IPS-15b (cell line): Measurements from ENCODE around the gene HEPACAM.

Source experiments
- H3K27me3 ChIP-seq: one replicate; pipeline ENCODE4 v1.6.1; 2013; ENCODE audit warnings: low read length; ENCODE audit not compliant: control insufficient read depth, insufficient read depth
- H3K36me3 ChIP-seq: one replicate; pipeline ENCODE4 v1.6.1; 2013; ENCODE audit warnings: low read length; ENCODE audit not compliant: control insufficient read depth, insufficient read depth
- H3K4me1 ChIP-seq: one replicate; pipeline ENCODE4 v1.6.1; 2013; ENCODE audit warnings: mild to moderate bottlenecking, low read length; ENCODE audit not compliant: control insufficient read depth, insufficient read depth
- H3K4me3 ChIP-seq: one replicate; pipeline ENCODE4 v1.5.1; 2013; ENCODE audit warnings: low read depth, low read length
- H3K9ac ChIP-seq: one replicate; pipeline ENCODE4 v1.6.1; 2013; ENCODE audit warnings: low read depth, mild to moderate bottlenecking, low read length
- H3K9me3 ChIP-seq: one replicate; pipeline ENCODE4 v1.6.1; 2013; ENCODE audit warnings: mild to moderate bottlenecking, low read length; ENCODE audit not compliant: control insufficient read depth, insufficient read depth

Gene HEPACAM

GRCh38 chr11:124955035-124955434, 19.2 kb upstream of the HEPACAM start:
- Histone ChIP-seq H3K27me3 (peaks cover 12% of the 10 kb centered on the region), H3K9ac (no peak overlapping the region), H3K36me3 (no peaks in the 10 kb centered on the region), H3K4me3 (peak overlapping the region; percentile 68), H3K4me1 (no peaks in the 10 kb centered on the region), H3K9me3 (no peaks in the 10 kb centered on the region)

DNA sequence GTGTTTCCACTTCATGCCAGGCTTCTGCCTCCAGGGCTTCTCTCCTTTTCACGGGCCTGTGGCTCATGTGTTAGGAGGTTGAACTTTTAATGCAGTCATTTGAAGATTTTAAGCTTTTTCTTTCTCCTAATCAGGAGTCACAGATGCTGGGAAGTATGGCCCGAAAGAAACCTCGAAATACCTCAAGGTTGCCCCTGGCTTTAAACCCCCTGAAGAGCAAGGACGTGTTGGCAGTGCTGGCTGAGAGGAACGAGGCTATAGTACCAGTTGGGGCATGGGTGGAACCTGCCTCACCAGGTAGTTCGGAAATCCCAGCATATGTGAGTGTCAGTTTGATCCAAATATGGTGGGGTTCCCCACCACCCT, 18.7 kb upstream of the HEPACAM start:
- peaks cover 12% of the 10 kb centered on the region for H3K27me3 ChIP-seq
- no peaks in the 10 kb centered on the region for H3K4me1 ChIP-seq
- H3K36me3 ChIP-seq, result no peaks in the 10 kb centered on the region
- peak overlapping the region; percentile 67 for H3K9ac ChIP-seq
- H3K4me3 ChIP-seq, result peak overlapping the region; percentile 68
- no peaks in the 10 kb centered on the region for H3K9me3 ChIP-seq

GRCh38 chr11:124953753-124954589, 18.1 kb upstream of the HEPACAM start, which contains the start of gene CCDC15:
Gene CCDC15, plus strand, starts transcription at chr11:124954202. Its CDS starts 531 bp downstream, at chr11:124954733.
- Histone ChIP-seq H3K9me3 (no peaks in the 10 kb centered on the region), H3K4me3 (peak within 1 kb of the TSS; percentile 68), H3K4me1 (no peaks in the 10 kb centered on the region), H3K9ac (peak within 1 kb of the TSS; percentile 67), H3K36me3 (no peaks in the 10 kb centered on the region), H3K27me3 (peaks cover 12% of the 10 kb centered on the region)

GRCh38 chr11:124951341-124951740, 15.5 kb upstream of the HEPACAM start:
- Histone ChIP-seq H3K36me3 (no peaks in the 10 kb centered on the region), H3K4me3 (no peak overlapping the region), H3K9me3 (no peaks in the 10 kb centered on the region), H3K4me1 (no peaks in the 10 kb centered on the region), H3K27me3 (peaks cover 12% of the 10 kb centered on the region), H3K9ac (no peak overlapping the region)

DNA sequence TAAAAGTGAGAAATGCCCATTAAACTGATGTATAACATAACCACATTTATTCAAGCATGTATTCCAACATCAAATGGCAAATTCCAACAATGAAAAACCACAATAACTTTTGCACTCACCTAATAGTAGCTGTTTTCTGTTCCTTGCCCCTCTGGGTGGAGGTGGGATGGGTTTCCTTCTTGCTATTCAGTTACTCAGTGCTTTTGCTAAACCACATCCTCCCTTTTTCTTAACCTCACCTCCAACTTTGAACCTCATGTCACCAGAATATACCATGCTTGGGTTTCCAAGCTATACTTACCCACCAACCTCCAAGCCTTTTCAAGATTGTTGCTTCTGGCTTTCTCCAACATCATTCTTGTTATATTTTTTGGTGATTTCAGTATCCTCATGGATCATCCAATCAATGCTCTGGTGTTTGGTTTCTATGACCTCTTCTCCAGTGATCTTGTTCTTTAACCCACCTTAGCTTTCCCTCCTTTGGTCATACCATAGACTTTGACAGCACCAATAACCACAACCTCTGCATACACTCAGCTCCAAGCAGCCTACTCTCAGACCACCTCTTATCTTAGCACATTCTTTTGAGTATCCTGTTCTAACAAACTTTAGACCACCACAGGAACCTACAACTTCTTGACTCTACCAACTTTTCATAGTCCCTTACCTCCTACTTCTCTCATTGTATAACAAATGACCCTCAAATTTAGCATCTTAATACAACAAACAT, 14.9 kb upstream of the HEPACAM start:
- no peak overlapping the region for H3K9ac ChIP-seq
- no peaks in the 10 kb centered on the region for H3K36me3 ChIP-seq
- H3K4me1 ChIP-seq, result no peaks in the 10 kb centered on the region
- H3K27me3 ChIP-seq, result peaks cover 12% of the 10 kb centered on the region
- H3K9me3 ChIP-seq, result no peaks in the 10 kb centered on the region
- H3K4me3 ChIP-seq, result no peak overlapping the region

DNA sequence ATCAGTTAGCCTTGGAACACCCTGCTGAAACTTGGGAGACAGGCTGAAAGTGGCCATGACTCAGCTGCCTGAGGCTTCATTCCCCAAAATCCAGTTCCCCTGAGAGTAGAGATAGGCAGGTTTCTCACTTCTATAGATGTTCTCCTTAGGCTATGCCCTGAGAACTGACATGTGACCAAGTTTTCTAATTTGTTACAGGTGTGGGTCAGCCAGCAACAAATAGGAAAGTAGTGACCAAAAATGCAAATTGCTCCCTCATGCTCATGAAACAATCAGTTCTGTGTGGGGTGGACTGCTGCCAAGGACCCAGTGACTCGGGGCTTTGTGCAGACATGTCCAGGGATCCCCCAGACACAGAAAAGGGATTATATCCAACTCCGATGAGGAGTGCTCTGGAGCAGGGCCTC, 10.9 kb upstream of the HEPACAM start:
- H3K27me3 ChIP-seq, result no peaks in the 10 kb centered on the region
- no peak overlapping the region for H3K9ac ChIP-seq
- no peak overlapping the region for H3K4me3 ChIP-seq
- H3K36me3 ChIP-seq, result no peaks in the 10 kb centered on the region
- no peaks in the 10 kb centered on the region for H3K4me1 ChIP-seq
- no peaks in the 10 kb centered on the region for H3K9me3 ChIP-seq

DNA sequence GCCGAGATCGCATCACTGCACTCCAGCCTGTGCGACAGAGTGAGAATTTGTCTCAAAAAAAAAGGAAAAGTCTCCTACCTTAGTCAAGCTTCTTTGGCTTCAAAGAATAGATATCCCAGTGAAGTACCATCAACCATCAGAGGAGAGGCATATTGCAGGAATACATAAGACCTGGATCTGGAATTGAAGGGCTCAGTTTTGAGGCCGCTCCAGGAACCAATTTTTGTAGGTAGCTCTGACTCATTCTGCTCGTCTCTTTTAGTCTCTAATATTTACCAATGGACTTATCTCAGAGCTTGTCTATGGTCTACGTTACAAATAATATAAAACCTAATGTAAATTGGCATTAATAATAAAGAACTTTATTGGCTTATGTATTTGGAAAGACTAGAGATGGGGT, 10.0 kb upstream of the HEPACAM start:
- Histone ChIP-seq H3K9ac (no peak overlapping the region), H3K27me3 (peaks cover 3% of the 10 kb centered on the region), H3K4me1 (no peaks in the 10 kb centered on the region), H3K9me3 (no peaks in the 10 kb centered on the region), H3K36me3 (no peaks in the 10 kb centered on the region), H3K4me3 (no peak overlapping the region)

GRCh38 chr11:124944565-124944964, 8.7 kb upstream of the HEPACAM start:
- no peak overlapping the region for H3K9ac ChIP-seq
- no peaks in the 10 kb centered on the region for H3K4me1 ChIP-seq
- H3K9me3 ChIP-seq, result no peaks in the 10 kb centered on the region
- H3K27me3 ChIP-seq, result peaks cover 3% of the 10 kb centered on the region
- H3K36me3 ChIP-seq, result no peaks in the 10 kb centered on the region
- no peak overlapping the region for H3K4me3 ChIP-seq

DNA sequence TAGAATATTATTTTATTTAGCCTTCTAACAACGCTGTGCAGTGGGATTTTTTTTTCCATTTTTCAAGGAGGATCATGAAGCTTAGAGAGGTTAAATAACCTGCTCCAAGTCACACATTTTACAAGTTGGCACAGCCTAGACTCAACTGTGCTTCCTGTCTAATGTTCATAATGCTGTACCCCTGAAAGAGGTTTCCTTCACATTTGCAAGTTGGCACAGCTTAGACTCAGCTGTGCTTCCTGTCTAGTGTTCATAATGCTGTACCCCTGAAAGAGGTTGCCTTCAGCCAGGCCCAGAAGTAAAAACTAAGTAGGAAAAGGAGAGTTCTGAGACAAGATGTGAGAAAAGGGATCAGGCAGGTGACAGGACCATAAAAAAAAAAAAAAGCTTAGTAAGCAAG, 7.9 kb upstream of the HEPACAM start:
- H3K9ac ChIP-seq, result no peak overlapping the region
- no peak overlapping the region for H3K4me3 ChIP-seq
- H3K4me1 ChIP-seq, result no peaks in the 10 kb centered on the region
- H3K36me3 ChIP-seq, result no peaks in the 10 kb centered on the region
- H3K9me3 ChIP-seq, result no peaks in the 10 kb centered on the region
- H3K27me3 ChIP-seq, result peaks cover 3% of the 10 kb centered on the region

GRCh38 chr11:124943254-124943616, 7.4 kb upstream of the HEPACAM start:
- Histone ChIP-seq H3K9ac (no peak overlapping the region), H3K36me3 (no peaks in the 10 kb centered on the region), H3K4me1 (no peaks in the 10 kb centered on the region), H3K4me3 (no peak overlapping the region), H3K9me3 (no peaks in the 10 kb centered on the region), H3K27me3 (peaks cover 3% of the 10 kb centered on the region)

DNA sequence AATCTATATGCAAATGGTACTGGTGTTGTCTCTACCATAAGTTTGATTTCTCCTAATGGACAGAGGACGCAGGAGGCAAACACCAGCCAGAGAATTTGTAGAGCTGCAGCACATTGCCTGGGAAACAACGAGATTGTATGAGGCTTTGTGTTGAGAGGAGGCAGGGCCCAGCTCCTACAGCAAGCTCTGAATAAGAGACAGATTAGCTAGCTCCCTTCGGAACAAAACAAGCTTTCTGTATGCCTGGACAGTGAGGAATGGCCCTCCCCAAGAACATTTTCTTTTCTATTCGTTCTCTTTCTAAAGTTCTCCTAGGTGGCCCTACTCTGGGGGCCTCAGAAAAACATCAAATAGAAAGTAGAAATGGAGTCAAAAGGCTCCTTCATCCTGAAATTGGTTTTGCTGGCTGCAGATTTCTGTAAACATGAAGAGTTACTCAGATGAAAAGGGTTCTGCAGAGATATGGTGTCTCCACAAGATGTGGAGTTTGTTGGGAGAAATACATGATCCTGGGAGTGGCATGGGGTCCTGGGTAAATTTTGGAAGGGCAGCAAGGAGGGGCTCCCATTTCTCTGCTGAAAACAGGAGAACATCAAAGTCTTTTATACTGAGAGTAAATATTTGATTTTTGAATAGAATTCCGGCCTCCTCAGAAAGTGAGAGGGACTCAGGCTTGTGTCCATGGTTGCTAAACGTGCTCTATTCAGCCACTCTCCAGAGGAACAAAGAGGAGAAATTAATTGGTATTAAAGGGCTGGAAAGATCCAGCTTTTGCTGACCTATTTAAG, 6.8 kb upstream of the HEPACAM start:
- Histone ChIP-seq H3K4me1 (no peaks in the 10 kb centered on the region), H3K9me3 (no peaks in the 10 kb centered on the region), H3K9ac (no peak overlapping the region), H3K4me3 (no peak overlapping the region), H3K27me3 (peaks cover 3% of the 10 kb centered on the region), H3K36me3 (no peaks in the 10 kb centered on the region)
